Measurements from ENCODE around the gene NPTN.

GRCh38 chr15:73593304-73594074, 39.7 kb downstream of the NPTN start:
- TF ChIP-seq CTCF (IDR thresholded peaks at IDR 0.05) (no peak), ZFX (IDR thresholded peaks at IDR 0.05; ENCODE audit: borderline replicate concordance) (no peak)

All from 22Rv1 (cell line).